RWPE2 (cell line): ENCODE data around the gene SDHAF1.

Source experiments
- ATAC-seq: fragments of 200-7000 bp; cut with Tn5 transposase; 3 replicates; pipeline ENCODE4 v1.9.1; 2021; ENCODE audit warnings: low read depth
- DNase-seq: peaks from one replicate; pipeline ENCODE4 v3.0.0-alpha.2; 2020; ENCODE audit warnings: low spot score
- H3K27ac ChIP-seq: fragments of 450-650 bp; 2 replicates; pipeline ENCODE4 v1.5.1; 2017; ENCODE audit warnings: mild to moderate bottlenecking; ENCODE audit not compliant: poor library complexity, severe bottlenecking
- H3K27me3 ChIP-seq: fragments of 250-450 bp; sonication (Bioruptor Pico); 2 replicates; pipeline ENCODE4 v1.5.1; 2021; ENCODE audit warnings: mild to moderate bottlenecking, moderate library complexity; ENCODE audit not compliant: insufficient read depth, poor library complexity, severe bottlenecking
- H3K36me3 ChIP-seq: fragments of 250-450 bp; sonication (Bioruptor Pico); 2 replicates; pipeline ENCODE4 v1.5.1; 2020; ENCODE audit warnings: low read depth, mild to moderate bottlenecking, moderate library complexity
- H3K4me1 ChIP-seq: fragments of 250-450 bp; sonication (Bioruptor Pico); 2 replicates; pipeline ENCODE4 v1.5.1; 2021; ENCODE audit warnings: mild to moderate bottlenecking, moderate library complexity; ENCODE audit not compliant: insufficient read depth, poor library complexity, severe bottlenecking
- H3K4me3 ChIP-seq: fragments of 250-450 bp; sonication (Bioruptor Pico); 2 replicates; pipeline ENCODE4 v1.5.1; 2021; ENCODE audit warnings: mild to moderate bottlenecking, moderate library complexity; ENCODE audit not compliant: severe bottlenecking
- H3K9me3 ChIP-seq: fragments of 250-450 bp; sonication (Bioruptor Pico); 2 replicates; pipeline ENCODE4 v1.5.1; 2021; ENCODE audit warnings: mild to moderate bottlenecking, moderate library complexity; ENCODE audit not compliant: severe bottlenecking
- CTCF ChIP-seq: fragments of 450-650 bp; IDR thresholded peaks from one replicate; pipeline ENCODE4 v1.5.1; 2017; ENCODE audit warnings: mild to moderate bottlenecking, moderate library complexity; ENCODE audit not compliant: poor library complexity, severe bottlenecking

SDHAF1 gene

GRCh38 chr19:36001605-36002004 is 6.6 kb downstream of the SDHAF1 start:
- peaks cover 12% of the 10 kb centered on the region for H3K36me3 ChIP-seq
- H3K27ac ChIP-seq = no peak overlapping the region
- TF ChIP-seq CTCF = no peak
- no peaks in the 10 kb centered on the region for H3K9me3 ChIP-seq
- DNase-seq (no peak), ATAC-seq (no peak)
- H3K27me3 ChIP-seq = no peaks in the 10 kb centered on the region
- no peaks in the 10 kb centered on the region for H3K4me1 ChIP-seq
- no peak overlapping the region for H3K4me3 ChIP-seq

GRCh38 chr19:36003284-36003683 is 8.3 kb downstream of the SDHAF1 start:
- H3K27me3 ChIP-seq = no peaks in the 10 kb centered on the region
- H3K27ac ChIP-seq = no peak overlapping the region
- no peak for TF ChIP-seq CTCF
- no peaks in the 10 kb centered on the region for H3K4me1 ChIP-seq
- H3K36me3 ChIP-seq = peaks cover 5% of the 10 kb centered on the region
- H3K4me3 ChIP-seq = no peak overlapping the region
- DNase-seq (no peak), ATAC-seq (no peak)
- H3K9me3 ChIP-seq = no peaks in the 10 kb centered on the region

- H3K36me3 ChIP-seq = no peaks in the 10 kb centered on the region
- H3K27me3 ChIP-seq = no peaks in the 10 kb centered on the region
- no peaks in the 10 kb centered on the region for H3K4me1 ChIP-seq
- no peaks in the 10 kb centered on the region for H3K9me3 ChIP-seq
- H3K27ac ChIP-seq = no peak overlapping the region
- TF ChIP-seq CTCF = no peak
- ATAC-seq (no peak), DNase-seq (no peak)
- no peak overlapping the region for H3K4me3 ChIP-seq
Measured at GRCh38 chr19:36006955-36007354, 12.0 kb downstream of the SDHAF1 start.

- Histone ChIP-seq H3K36me3 (no peaks in the 10 kb centered on the region), H3K4me1 (no peaks in the 10 kb centered on the region), H3K9me3 (no peaks in the 10 kb centered on the region), H3K27me3 (no peaks in the 10 kb centered on the region), H3K4me3 (peak within 1 kb of the TSS; percentile 57), H3K27ac (peak within 1 kb of the TSS; percentile 26)
- DNase-seq = no peak
- ATAC-seq = peak; percentile 76
- no peak for TF ChIP-seq CTCF
Measured at GRCh38 chr19:36008336-36008978, 13.5 kb downstream of the SDHAF1 start, which contains the start of gene SYNE4. Gene SYNE4, minus strand, starts transcription at chr19:36008813. Its CDS starts 132 bp downstream, at chr19:36008681.

GRCh38 chr19:36009220-36009619 is 14.2 kb downstream of the SDHAF1 start:
- Histone ChIP-seq H3K27ac (peak overlapping the region; percentile 26), H3K9me3 (no peaks in the 10 kb centered on the region), H3K36me3 (no peaks in the 10 kb centered on the region), H3K4me3 (peak overlapping the region; percentile 57), H3K27me3 (no peaks in the 10 kb centered on the region), H3K4me1 (no peaks in the 10 kb centered on the region)
- no peak for TF ChIP-seq CTCF
- DNase-seq (no peak), ATAC-seq (peak; percentile 54)
